Amygdala (tissue), 56 donors: ENCODE measurements around the gene SLAMF6.
"Not testable (repeated sequence)": the region's sequence is repeated elsewhere in the genome, so short reads cannot be mapped to it uniquely, and the experiment has no call there.

Source experiments
- DNase-seq, 56 donors: peaks; one replicate each; lab custom pipeline; 2025; lab: John Stamatoyannopoulos, UW

Gene SLAMF6

GRCh38 chr1:160519642-160520435, 3.2 kb downstream of the SLAMF6 start:
- DNase-seq, result no peak

DNA sequence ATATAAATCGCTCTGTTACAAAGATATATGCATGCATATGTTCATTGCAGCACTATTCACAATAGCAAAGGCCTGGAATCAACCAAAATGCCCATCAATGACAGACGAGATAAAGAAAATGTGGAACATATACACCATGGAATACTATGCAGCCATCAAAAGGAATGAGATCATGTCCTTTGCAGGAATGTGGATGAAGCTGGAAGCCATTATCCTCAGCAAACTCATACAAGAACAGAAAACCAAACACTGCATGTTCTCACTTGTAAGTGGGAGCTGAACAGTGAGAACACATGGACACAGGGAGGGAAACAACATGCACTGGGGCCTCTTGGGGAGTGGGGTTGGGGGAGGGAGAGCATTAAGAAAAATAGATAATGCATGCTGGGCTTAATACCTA, 5.5 kb downstream of the SLAMF6 start:
- not testable (repeated sequence) for DNase-seq

- DNase-seq, result not testable (repeated sequence)
Observed at GRCh38 chr1:160515908-160516307, 7.1 kb downstream of the SLAMF6 start.

DNA sequence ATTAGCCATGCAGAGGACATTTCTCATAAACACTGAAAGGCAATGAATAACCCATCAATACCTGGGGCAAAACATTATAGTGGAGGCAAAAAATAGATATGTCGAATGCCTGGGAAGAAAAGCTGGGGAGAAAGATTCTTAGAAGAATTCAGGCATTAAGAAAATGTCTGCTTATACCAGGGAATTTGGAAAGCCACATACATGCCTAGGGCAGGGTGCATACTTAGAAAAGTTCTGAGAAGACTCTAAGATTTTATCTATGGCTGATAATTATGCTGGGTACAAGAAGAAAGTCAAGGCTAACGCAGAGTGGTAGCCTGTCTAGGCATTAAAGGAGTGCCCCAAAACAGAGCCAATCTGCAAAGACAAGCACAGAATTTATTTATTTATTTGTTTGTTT, 18.4 kb downstream of the SLAMF6 start:
- no peak for DNase-seq

- no peak for DNase-seq
Observed at GRCh38 chr1:160503087-160503486, 20.0 kb downstream of the SLAMF6 start.

- no peak for DNase-seq
Observed at GRCh38 chr1:160500321-160500990, 22.6 kb downstream of the SLAMF6 start.

- peak in 2 of 56 donors; percentile 4 to 8 for DNase-seq
Observed at GRCh38 chr1:160499631-160500030, 23.4 kb downstream of the SLAMF6 start.

DNA sequence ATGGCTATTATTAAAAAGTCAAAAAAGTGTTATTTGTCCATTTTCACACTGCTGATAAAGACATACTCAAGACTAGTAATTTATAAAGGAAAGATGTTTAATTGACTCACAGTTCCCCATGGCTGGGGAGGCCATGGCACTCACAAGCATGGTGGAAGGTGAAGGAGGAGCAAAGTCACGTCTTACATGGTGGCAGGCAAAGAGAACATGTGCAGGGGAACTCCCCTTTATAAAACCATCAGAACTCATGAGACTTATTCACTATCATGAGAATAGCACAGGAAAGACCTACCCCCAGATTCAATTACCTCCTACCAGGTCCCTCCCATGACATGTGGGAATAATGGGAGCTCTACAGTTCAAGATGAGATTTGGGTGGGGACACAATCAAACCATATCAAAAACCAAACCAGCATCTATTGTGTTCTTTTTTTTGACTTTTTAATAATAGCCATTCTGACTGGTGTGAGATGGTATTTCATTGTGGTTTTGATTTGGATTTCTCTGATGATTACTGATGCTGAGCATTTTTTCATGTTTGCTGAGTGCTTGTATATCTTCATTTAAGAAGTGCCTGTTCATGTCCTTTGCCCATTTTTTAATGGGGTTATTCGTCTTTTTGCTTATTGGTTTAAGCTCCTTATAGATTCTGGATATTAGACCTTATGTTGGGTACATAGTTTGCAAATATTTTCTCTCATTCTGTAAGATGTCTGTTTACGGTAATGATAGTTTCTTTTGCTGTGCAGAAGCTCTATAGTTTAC, 24.6 kb downstream of the SLAMF6 start:
- DNase-seq, result not testable (repeated sequence)

GRCh38 chr1:160496334-160496733, 26.7 kb downstream of the SLAMF6 start:
- no peak for DNase-seq

DNA sequence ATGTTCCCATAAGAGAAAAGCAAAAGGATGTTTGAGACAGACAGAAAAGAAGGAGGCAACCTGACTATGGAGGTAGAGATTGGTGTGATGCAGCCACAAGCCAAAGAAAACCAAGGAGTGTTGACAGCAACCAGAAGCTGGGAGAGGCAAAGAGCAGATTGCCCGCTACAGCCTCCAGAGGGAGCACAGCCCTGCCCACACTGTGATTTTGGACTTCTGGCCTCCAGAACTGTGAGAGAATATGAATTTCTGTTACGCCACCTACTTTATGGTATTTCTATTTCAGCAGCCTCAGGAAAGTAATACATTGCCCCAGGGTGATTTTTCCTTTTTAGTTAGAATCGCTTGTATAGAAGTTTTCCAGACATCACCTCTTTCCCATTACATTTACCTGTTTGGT, 28.4 kb downstream of the SLAMF6 start:
- DNase-seq, result no peak

- DNase-seq, result no peak
Observed at GRCh38 chr1:160492617-160493016, 30.4 kb downstream of the SLAMF6 start.

GRCh38 chr1:160491981-160492380, 31.1 kb downstream of the SLAMF6 start:
- no peak for DNase-seq

DNA sequence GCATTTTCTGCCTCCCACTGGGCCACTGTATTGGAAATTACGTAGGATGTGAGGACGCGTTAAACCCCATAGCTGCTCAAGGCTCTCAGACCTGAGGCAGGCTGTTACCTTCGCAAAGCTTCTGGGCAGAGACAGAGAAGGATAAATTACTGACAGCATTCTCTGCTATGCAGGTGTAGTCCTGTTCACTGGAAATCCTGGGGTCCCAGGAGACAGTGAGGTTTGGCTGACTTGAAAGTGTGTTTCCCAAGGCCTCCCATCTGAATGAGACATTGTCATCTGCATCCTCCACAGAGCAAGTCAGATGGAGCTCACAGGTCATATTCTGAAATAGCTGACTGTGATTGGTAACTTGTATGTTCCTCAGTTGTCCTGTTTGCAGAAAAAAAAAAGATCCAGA, 32.0 kb downstream of the SLAMF6 start:
- DNase-seq, result no peak

DNA sequence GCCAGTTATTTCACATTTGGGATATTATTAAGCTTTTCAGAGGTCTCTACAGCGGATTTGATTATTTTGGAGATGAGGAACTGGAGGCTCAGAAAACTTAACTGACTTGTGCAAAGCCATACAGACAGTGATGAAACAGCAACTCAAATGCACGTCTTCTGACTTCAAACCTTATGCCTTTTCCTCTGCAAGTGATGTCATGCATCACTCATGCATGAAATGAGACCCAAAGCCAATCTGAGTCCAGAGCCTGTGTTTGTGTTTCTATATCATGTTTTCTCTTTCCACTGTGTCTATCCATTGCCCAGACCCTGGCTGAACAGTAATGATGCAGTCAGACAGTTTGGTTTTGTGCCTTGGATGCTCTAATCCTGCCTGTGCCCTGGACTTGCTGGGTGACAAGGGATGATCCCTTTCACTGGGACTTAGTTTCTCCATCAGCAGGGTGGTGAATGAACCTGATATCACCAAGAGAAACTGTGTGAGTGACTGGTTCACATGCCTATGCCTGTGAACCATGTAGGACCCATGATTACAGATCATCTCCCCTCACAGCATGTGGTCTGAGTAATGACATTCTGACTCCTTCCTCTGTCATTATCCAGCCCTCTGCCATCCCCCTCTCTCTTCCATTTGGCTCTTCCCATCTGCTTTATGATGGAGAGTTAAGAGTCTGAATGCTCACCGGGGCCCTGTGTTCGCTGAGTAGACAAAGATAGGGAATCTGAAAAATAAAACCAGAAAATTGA, 33.4 kb downstream of the SLAMF6 start:
- DNase-seq, result no peak

GRCh38 chr1:160488347-160489058, 34.6 kb downstream of the SLAMF6 start:
- DNase-seq, result no peak

GRCh38 chr1:160486453-160486852, 36.6 kb downstream of the SLAMF6 start:
- DNase-seq, result no peak

DNA sequence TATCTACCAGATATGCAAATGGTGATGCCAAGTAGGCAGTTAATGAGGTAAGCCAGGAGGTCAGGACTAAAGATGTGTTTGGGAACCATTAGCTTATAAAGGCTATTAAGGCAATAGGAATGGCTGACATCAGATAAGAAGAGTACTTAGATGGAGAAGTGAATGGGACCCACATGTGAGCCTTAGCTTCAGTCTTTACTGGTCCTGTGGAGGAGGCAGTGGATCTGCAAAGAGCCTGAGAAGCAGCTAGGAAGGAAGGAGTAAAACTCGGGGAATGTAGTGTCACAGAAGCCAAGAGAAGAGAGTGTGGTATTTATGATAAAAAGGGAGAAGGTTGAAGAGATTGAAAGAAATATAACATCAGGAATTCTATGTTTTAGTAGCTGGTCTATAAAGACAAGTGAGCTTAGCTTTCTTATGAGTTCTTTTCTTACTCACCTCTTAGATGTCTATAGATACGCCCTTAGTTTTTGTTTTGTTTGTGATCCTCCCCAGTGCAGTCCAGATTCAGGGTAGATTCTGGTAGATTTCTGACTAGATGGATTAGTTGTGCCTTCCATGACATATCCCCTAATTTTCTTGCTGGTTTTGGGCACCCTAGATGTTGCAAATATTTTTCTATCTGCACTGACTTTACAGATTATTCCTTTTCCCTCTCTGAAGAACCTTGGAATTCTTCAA, 39.4 kb downstream of the SLAMF6 start:
- no peak for DNase-seq

- no peak for DNase-seq
Observed at GRCh38 chr1:160481979-160482596, 41.0 kb downstream of the SLAMF6 start.

GRCh38 chr1:160480781-160481180, 42.3 kb downstream of the SLAMF6 start:
- DNase-seq, result not testable (repeated sequence)
